Esophagus squamous epithelium (tissue), 5 donors: ENCODE results near the gene ACACA. TPM values are rescaled to one million over a fixed set of nuclear protein-coding genes. Genes with fewer than 3 reads are reported as not detected.

Experiments
- DNase-seq: peaks from one replicate; lab custom pipeline; 2025; lab: John Stamatoyannopoulos, UW
- H3K27ac ChIP-seq, 4 donors: fragments of 200-600 bp; sonication (generic); one replicate each; pipeline ENCODE4 v1.5.1; 2016 to 2019; ENCODE audit warnings: mild to moderate bottlenecking in 1 of 4
- H3K27me3 ChIP-seq, 4 donors: fragments of 200-600 bp; sonication (generic); 1 replicate in 3 of 4; 2 replicates in 1 of 4; pipeline versions ENCODE4 v1.5.1 to v1.6.0; 2017 to 2021; ENCODE audit warnings: antibody characterized with exemption in 1 of 4
- H3K36me3 ChIP-seq, 3 donors: fragments of 200-600 bp; sonication (generic); one replicate each; pipeline ENCODE4 v1.5.1; 2016 to 2019
- H3K4me1 ChIP-seq, 3 donors: fragments of 200-600 bp; sonication (generic); one replicate each; pipeline ENCODE4 v1.5.1; 2017 to 2019
- H3K4me3 ChIP-seq, 4 donors: fragments of 200-600 bp; sonication (generic); 1 replicate in 3 of 4; 2 replicates in 1 of 4; pipeline ENCODE4 v1.5.1; 2016 to 2019; ENCODE audit warnings: mild to moderate bottlenecking in 2 of 4, moderate library complexity in 1 of 4
- H3K9me3 ChIP-seq, 3 donors: fragments of 200-600 bp; sonication (generic); one replicate each; pipeline ENCODE4 v1.5.1; 2016 to 2019
- POLR2A ChIP-seq, 4 donors: fragments of 450-650 bp; IDR thresholded peaks; one replicate each; pipeline ENCODE4 v1.6.1; 2017; ENCODE audit warnings: antibody characterized with exemption in 4 of 4, mild to moderate bottlenecking in 4 of 4, moderate library complexity in 3 of 4
- WGBS, 2 donors: methylation state at CpG; one replicate each; pipeline ENCODE4 v1.1.5; 2018; 5-methylcytosine and 5-hydroxymethylcytosine counted together
- intact Hi-C: fragments of 100-400 bp; cut with DNase I; formaldehyde crosslinking; loops from one replicate; pipeline ENCODE4 v1.15.0; 2022
- total RNA-seq, 4 donors: library from RNA; depleted of rRNA; stranded (reverse); fragments of >200 nt; gene quantifications; one replicate each; pipeline ENCODE4 v1.1.0, GENCODE V29; 2016
- TF ChIP-seq, protein P1 (sequence below), 6 experiments: fragments of 450-650 bp in 4 of 6; fragments of 200-600 bp in 2 of 6; sonication (generic) in 2 of 6; IDR thresholded peaks; one replicate each; pipeline ENCODE4 v1.5.1; 2016 to 2019; ENCODE audit warnings: antibody characterized with exemption in 6 of 6, mild to moderate bottlenecking in 4 of 6, moderate library complexity in 4 of 6
- donor health status: DM: yes; HTN: yes; CAD: no.

Gene ACACA
- total RNA-seq, 4 donors from 2014 or later: 34.5 to 81.0 (median 55.8) TPM

DNA sequence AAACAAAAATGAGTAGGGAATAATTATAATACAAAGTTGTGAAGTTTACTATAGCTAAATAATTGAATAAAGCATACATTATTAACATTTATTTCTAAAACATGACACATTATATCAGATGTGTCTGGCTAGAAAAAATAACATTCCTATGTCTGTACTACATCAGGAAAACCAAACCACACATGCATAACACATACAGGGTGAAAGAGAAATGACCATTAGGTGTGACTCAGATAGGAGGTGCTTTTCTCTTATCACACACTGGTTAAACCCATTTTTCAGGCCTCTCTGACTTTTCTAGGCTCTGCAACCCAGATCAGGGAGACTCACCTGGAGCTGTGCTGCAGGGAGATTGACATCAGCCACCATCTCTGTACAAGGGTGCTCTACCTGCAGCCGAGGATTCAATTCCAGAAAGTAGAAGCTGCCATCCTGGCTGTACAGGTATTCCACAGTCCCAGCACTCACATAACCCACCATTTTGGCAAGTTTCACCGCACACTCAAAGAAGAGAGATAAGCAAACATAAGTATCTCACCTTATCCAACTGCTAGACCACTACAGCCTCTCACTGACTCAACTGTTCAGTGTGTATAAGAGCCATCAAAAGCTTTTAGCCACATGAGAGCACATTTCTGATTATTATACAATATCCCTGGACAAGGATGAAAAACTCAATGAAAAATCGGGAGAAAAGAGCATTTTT, 147.5 kb downstream of the ACACA start:
- no peak overlapping the region for H3K4me3 ChIP-seq
- intact Hi-C loops: no loop called here

DNA sequence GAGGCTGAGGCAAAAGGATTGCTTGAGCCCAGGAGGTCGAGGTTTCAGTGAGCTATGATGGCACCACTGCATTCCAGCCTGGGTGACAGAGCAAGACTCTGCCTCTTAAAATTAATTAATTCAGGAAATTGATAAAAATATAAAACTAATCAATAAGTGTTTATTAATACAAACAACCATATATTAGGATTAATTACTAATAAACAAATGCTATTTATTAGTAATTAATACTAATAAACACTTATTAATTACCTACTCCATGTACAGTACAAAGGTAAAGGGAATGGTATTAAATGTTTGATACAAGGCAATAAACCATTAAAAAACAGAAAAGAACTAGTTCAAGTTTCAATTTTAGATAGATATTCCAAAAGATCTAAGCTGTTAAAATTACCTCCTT, 150.0 kb downstream of the ACACA start:
- Histone ChIP-seq H3K4me1 (no peaks in the 10 kb centered on the region), H3K27ac (no peak overlapping the region), H3K36me3 (peaks cover 0 to 99% (median 0%) of the 10 kb centered on the region in 3 donors), H3K9me3 (no peaks in the 10 kb centered on the region), H3K4me3 (no peak overlapping the region), H3K27me3 (no peaks in the 10 kb centered on the region)
- 73 to 86% methylated on average over 1 of the region's 1 CpG for WGBS, 2 donors
- TF ChIP-seq POLR2A (IDR thresholded peaks at IDR 0.05): no peak
- TF ChIP-seq, protein P1, sequence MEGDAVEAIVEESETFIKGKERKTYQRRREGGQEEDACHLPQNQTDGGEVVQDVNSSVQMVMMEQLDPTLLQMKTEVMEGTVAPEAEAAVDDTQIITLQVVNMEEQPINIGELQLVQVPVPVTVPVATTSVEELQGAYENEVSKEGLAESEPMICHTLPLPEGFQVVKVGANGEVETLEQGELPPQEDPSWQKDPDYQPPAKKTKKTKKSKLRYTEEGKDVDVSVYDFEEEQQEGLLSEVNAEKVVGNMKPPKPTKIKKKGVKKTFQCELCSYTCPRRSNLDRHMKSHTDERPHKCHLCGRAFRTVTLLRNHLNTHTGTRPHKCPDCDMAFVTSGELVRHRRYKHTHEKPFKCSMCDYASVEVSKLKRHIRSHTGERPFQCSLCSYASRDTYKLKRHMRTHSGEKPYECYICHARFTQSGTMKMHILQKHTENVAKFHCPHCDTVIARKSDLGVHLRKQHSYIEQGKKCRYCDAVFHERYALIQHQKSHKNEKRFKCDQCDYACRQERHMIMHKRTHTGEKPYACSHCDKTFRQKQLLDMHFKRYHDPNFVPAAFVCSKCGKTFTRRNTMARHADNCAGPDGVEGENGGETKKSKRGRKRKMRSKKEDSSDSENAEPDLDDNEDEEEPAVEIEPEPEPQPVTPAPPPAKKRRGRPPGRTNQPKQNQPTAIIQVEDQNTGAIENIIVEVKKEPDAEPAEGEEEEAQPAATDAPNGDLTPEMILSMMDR (IDR thresholded peaks at IDR 0.05): no peak
- intact Hi-C loops: no loop called here
- no peak for DNase-seq

More for the DNA sequence above, 147.5 kb downstream of the ACACA start:
- TF ChIP-seq, protein P1 (IDR thresholded peaks at IDR 0.05): no peak
- no peak for TF ChIP-seq POLR2A (IDR thresholded peaks at IDR 0.05)
- Histone ChIP-seq H3K36me3 (peaks cover 0 to 100% (median 4%) of the 10 kb centered on the region in 3 donors), H3K27me3 (no peaks in the 10 kb centered on the region), H3K9me3 (no peaks in the 10 kb centered on the region), H3K4me1 (no peaks in the 10 kb centered on the region), H3K27ac (no peak overlapping the region)
- no peak for DNase-seq
- WGBS, 2 donors: 93 to 95% methylated on average over 3 of the region's 3 CpGs

DNA sequence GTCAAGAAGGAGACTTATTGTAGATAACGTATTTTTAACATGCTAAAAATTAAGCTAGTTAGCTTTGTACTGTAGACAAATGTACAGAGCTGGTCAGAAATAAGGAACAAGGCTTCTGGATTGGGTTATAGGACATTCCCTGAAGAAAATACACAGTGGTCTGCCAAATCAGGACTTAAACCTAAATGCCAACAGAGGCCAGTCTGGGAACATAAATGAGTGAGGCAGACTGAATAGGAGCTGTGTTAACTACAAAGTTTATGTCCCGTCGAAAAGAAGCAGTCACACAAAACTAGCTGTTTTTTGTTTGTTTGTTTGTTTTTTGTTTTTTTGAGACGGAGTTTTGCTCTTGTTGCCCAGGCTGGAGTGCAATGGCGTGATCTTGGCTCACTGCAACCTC, 151.2 kb downstream of the ACACA start:
- no peak overlapping the region for H3K4me3 ChIP-seq
- no peaks in the 10 kb centered on the region for H3K9me3 ChIP-seq
- H3K4me1 ChIP-seq: no peaks in the 10 kb centered on the region
- no peak for DNase-seq
- peaks cover 0 to 99% (median 0%) of the 10 kb centered on the region in 3 donors for H3K36me3 ChIP-seq
- intact Hi-C loops: no loop called here
- H3K27ac ChIP-seq: no peak overlapping the region
- H3K27me3 ChIP-seq: no peaks in the 10 kb centered on the region
- WGBS, 2 donors: 87 to 88% methylated on average over 5 of the region's 5 CpGs
- no peak for TF ChIP-seq POLR2A (IDR thresholded peaks at IDR 0.05)
- TF ChIP-seq, protein P1 (IDR thresholded peaks at IDR 0.05): no peak

DNA sequence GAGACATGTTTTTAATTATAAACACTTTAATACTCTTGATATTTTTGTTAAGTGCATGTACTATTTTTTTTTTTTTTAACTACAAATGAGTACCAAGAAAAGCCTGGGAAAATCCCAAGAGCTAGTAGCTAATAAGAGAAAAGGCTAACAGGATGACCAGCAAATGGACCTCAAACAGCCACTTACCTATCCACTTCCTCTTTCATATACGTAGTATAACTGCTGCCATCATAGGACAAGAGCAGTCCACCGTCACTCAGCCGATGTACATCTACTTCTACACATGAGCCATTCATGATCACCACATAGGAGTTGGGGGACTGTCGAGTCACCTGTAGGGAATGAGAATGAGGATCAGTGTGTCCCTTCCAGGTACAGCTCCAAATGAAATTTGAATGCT, 158.8 kb downstream of the ACACA start:
- no peaks in the 10 kb centered on the region for H3K9me3 ChIP-seq
- H3K27me3 ChIP-seq: no peaks in the 10 kb centered on the region
- H3K4me3 ChIP-seq: no peak overlapping the region
- peaks cover 0 to 100% (median 9%) of the 10 kb centered on the region in 3 donors for H3K36me3 ChIP-seq
- 94 to 98% methylated on average over 4 of the region's 4 CpGs for WGBS, 2 donors
- no peaks in the 10 kb centered on the region for H3K4me1 ChIP-seq
- intact Hi-C loops: no loop called here
- no peak overlapping the region for H3K27ac ChIP-seq
- TF ChIP-seq, protein P1 (IDR thresholded peaks at IDR 0.05): no peak
- no peak for TF ChIP-seq POLR2A (IDR thresholded peaks at IDR 0.05)
- DNase-seq: no peak

DNA sequence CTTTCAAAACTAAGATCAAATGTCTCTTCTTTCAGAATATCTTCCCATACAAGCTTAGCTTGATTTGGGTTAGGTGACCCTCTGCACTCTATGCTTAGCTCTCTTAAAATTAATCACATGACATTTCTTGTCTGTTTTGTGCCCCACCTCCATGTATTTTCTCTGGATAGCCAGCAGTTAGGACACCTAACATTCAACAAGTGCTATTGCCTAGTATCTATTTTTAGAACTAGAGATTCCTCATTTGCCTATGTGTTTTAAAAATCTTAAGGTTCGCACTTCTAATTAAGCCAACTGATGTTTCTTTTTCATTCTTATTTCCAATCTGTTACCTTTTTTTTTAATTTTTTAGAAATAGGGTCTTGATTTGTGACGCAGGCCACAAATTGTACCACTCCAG, 160.6 kb downstream of the ACACA start:
- WGBS, 2 donors: 90 to 100% methylated on average over 2 of the region's 2 CpGs
- Histone ChIP-seq H3K4me3 (no peak overlapping the region), H3K4me1 (no peaks in the 10 kb centered on the region), H3K36me3 (peaks cover 0 to 100% (median 14%) of the 10 kb centered on the region in 3 donors), H3K27ac (no peak overlapping the region), H3K27me3 (no peaks in the 10 kb centered on the region), H3K9me3 (no peaks in the 10 kb centered on the region)
- DNase-seq: no peak
- intact Hi-C loops: no loop called here
- TF ChIP-seq, protein P1 (IDR thresholded peaks at IDR 0.05): no peak
- no peak for TF ChIP-seq POLR2A (IDR thresholded peaks at IDR 0.05)
